SK-N-SH (cell line): ENCODE measurements around the gene ZNF277. TPM values are rescaled to one million over a fixed set of nuclear protein-coding genes. Genes with fewer than 3 reads are reported as not detected.

Experiments used
- CTCF ChIA-PET: fragments of 300-600, 350-600 bp; formaldehyde crosslinking; extraction: SDS; loops from one replicate; lab custom pipeline; 2021; lab: Yijun Ruan, JAX
- POLR2A ChIA-PET: fragments of 350-600 bp; sonication (Branson Sonifier 250); formaldehyde crosslinking; extraction: SDS; loops from one replicate; lab custom pipeline; 2020; ENCODE audit warnings: antibody characterized with exemption, inconsistent platforms; lab: Yijun Ruan, JAX
- DNase-seq: peaks from one replicate; pipeline ENCODE4 v3.0.0; 2012
- H2AFZ ChIP-seq: fragments of 200-600 bp; sonication (generic); 2 replicates; pipeline ENCODE4 v1.8.1; 2016; ENCODE audit warnings: antibody characterized with exemption, mild to moderate bottlenecking, low read depth
- H3F3A ChIP-seq: fragments of 200-600 bp; sonication (generic); replicated peaks from 2 replicates; pipeline ENCODE3; 2016; ENCODE audit warnings: antibody characterized with exemption, mild to moderate bottlenecking; ENCODE audit not compliant: insufficient read depth
- H3K27ac ChIP-seq, 2 experiments: fragments of 200-500 bp in 1 of 2; fragments of 200-600 bp in 1 of 2; sonication (Bioruptor generic) in 1 of 2; sonication (generic), shearing (Covaris generic) in 1 of 2; 2 replicates each; pipeline versions ENCODE4 v1.5.1 to v1.6.1; 2014 to 2016; ENCODE audit warnings: low read depth in 2 of 2, inconsistent platforms in 1 of 2, low read length in 1 of 2, mild to moderate bottlenecking in 1 of 2, mixed read lengths in 1 of 2
- H3K27me3 ChIP-seq: fragments of 200-600 bp; sonication (generic), shearing (Covaris generic); 2 replicates; pipeline ENCODE4 v1.6.1; 2016; ENCODE audit warnings: mixed run types; ENCODE audit not compliant: insufficient read depth
- H3K36me3 ChIP-seq, 2 experiments: fragments of 200-500 bp in 1 of 2; fragments of 200-600 bp in 1 of 2; sonication (Bioruptor generic) in 1 of 2; sonication (generic) in 1 of 2; replicated peaks in 1 of 2; 2 replicates each; pipeline versions ENCODE3 to v1.5.1; 2014 to 2016; ENCODE audit warnings: low read length in 1 of 2, mild to moderate bottlenecking in 1 of 2; ENCODE audit not compliant: insufficient read depth in 2 of 2, control insufficient read depth in 1 of 2
- H3K4me1 ChIP-seq, 2 experiments: fragments of 200-500 bp in 1 of 2; fragments of 200-600 bp in 1 of 2; sonication (Bioruptor generic) in 1 of 2; sonication (generic), shearing (Covaris generic) in 1 of 2; 2 replicates each; pipeline versions ENCODE4 v1.5.1 to v1.6.1; 2014 to 2016; ENCODE audit warnings: low read depth in 1 of 2, low read length in 1 of 2, mixed run types in 1 of 2; ENCODE audit not compliant: insufficient read depth in 2 of 2, control insufficient read depth in 1 of 2
- H3K4me2 ChIP-seq: fragments of 200-600 bp; sonication (generic), shearing (Covaris generic); 2 replicates; pipeline ENCODE4 v1.6.1; 2017; ENCODE audit warnings: mixed run types
- H3K4me3 ChIP-seq, 2 experiments: fragments of 200-500 bp in 1 of 2; fragments of 200-600 bp in 1 of 2; sonication (Bioruptor generic) in 1 of 2; sonication (generic), shearing (Covaris generic) in 1 of 2; 2 replicates each; pipeline versions ENCODE4 v1.5.1 to v1.8.1; 2014 to 2016; ENCODE audit warnings: low read depth in 2 of 2, inconsistent platforms in 1 of 2, low read length in 1 of 2, mild to moderate bottlenecking in 1 of 2, mixed read lengths in 1 of 2, moderate library complexity in 1 of 2
- H3K79me2 ChIP-seq: fragments of 200-600 bp; sonication (generic); 2 replicates; pipeline ENCODE4 v1.8.1; 2017; ENCODE audit warnings: mild to moderate bottlenecking; ENCODE audit not compliant: insufficient read depth
- H3K9ac ChIP-seq: fragments of 200-600 bp; sonication (generic); 2 replicates; pipeline ENCODE4 v1.6.1; 2017; ENCODE audit warnings: mixed run types
- H3K9me2 ChIP-seq: fragments of 200-600 bp; sonication (generic); 2 replicates; pipeline ENCODE4 v1.6.1; 2017; ENCODE audit warnings: mixed run types
- H3K9me3 ChIP-seq: fragments of 200-600 bp; sonication (generic); 2 replicates; pipeline ENCODE4 v1.6.1; 2017; ENCODE audit warnings: mixed run types, mild to moderate bottlenecking, moderate library complexity
- H4K20me1 ChIP-seq: fragments of 200-600 bp; sonication (generic); 2 replicates; pipeline ENCODE4 v1.6.1; 2017; ENCODE audit warnings: mild to moderate bottlenecking, mixed run types; ENCODE audit not compliant: insufficient read depth
- CHD2 ChIP-seq: fragments of 150-350 bp; IDR thresholded peaks from 2 replicates; pipeline ENCODE4 v1.6.1; 2018; ENCODE audit warnings: low read length; ENCODE audit not compliant: partially characterized antibody
- ELF1 ChIP-seq: IDR thresholded peaks from 2 replicates; pipeline ENCODE4 v1.4.0; 2012
- FOSL2 ChIP-seq: IDR thresholded peaks from 2 replicates; pipeline ENCODE4 v1.4.0; 2012; ENCODE audit warnings: low read depth, mild to moderate bottlenecking, moderate library complexity, borderline replicate concordance
- GABPA ChIP-seq: IDR thresholded peaks from 2 replicates; pipeline ENCODE4 v1.4.0; 2012; ENCODE audit warnings: low read depth, mild to moderate bottlenecking
- GATA2 ChIP-seq: sonication (generic); formaldehyde crosslinking; IDR thresholded peaks from 2 replicates; pipeline ENCODE4 v1.5.0; 2020; ENCODE audit warnings: mild to moderate bottlenecking, missing genetic modification reagents
- IRF3 ChIP-seq: fragments of 150-350 bp; IDR thresholded peaks from 2 replicates; pipeline ENCODE4 v1.6.1; 2016; ENCODE audit warnings: mild to moderate bottlenecking, low read depth, low read length
- JUND ChIP-seq: IDR thresholded peaks from 2 replicates; pipeline ENCODE4 v1.4.0; 2012
- PBX3 ChIP-seq: IDR thresholded peaks from 2 replicates; pipeline ENCODE4; 2012
- REST ChIP-seq: IDR thresholded peaks from 2 replicates; pipeline ENCODE4 v1.6.1; 2012; ENCODE audit warnings: mild to moderate bottlenecking, low read depth, low read length, moderate library complexity
- SMC3 ChIP-seq: IDR thresholded peaks from 2 replicates; pipeline ENCODE4 v1.6.1; 2012; ENCODE audit warnings: low read depth, low read length, improper control_type of control experiment
- USF1 ChIP-seq: IDR thresholded peaks from 2 replicates; pipeline ENCODE4 v1.4.0; 2012; ENCODE audit warnings: low read depth, borderline replicate concordance
- USF2 ChIP-seq: fragments of 150-350 bp; IDR thresholded peaks from 2 replicates; pipeline ENCODE4 v1.6.1; 2017; ENCODE audit warnings: antibody characterized with exemption, low read length, low read depth, borderline replicate concordance
- YY1 ChIP-seq: IDR thresholded peaks from 2 replicates; pipeline ENCODE4 v1.4.0; 2012; ENCODE audit warnings: low read depth, mild to moderate bottlenecking
- WGBS: methylation state at CpG from one replicate; pipeline ENCODE4 v1.1.6; 2017; ENCODE audit warnings: low lambda C conversion rate; 5-methylcytosine and 5-hydroxymethylcytosine counted together
- polyA plus RNA-seq, 3 experiments: library from polyadenylated mRNA; depleted of rRNA; stranded (reverse); fragments of >200 nt; gene quantifications; 2 replicates each; pipeline ENCODE4 v1.2.3, GENCODE V29; 2012

The ZNF277 gene
- polyA plus RNA-seq, 1 of the 3 experiments (the other 2 are of a cell fraction) = 11.5 TPM

- Histone ChIP-seq H3F3A (no peaks in the 10 kb centered on the region), H4K20me1 (no peaks in the 10 kb centered on the region), H2AFZ (no peak overlapping the region), H3K79me2 (no peaks in the 10 kb centered on the region; the same call in 1 of the 2 replicates), H3K9me2 (no peaks in the 10 kb centered on the region), H3K9ac (no peak overlapping the region), H3K4me2 (no peak overlapping the region), H3K27me3 (no peaks in the 10 kb centered on the region), H3K4me3 (no peak overlapping the region), H3K36me3 (no peaks in the 10 kb centered on the region), H3K27ac (no peak overlapping the region), H3K9me3 (no peaks in the 10 kb centered on the region), H3K4me1 (peaks cover 0 to 7% of the 10 kb centered on the region in 2 experiments; a peak in 2 of 4 replicates)
- CTCF ChIA-PET = interaction anchor here (1.1 to 1.4 kb wide), 3 partner anchors 8 to 492 kb away, joined by 3 to 5 read pairs (median 5); no protein-coding TSS in a partner anchor
- TF ChIP-seq GABPA (no peak), IRF3 (no peak), PBX3 (no peak), SMC3 (no peak), FOSL2 (no peak), USF2 (no peak), JUND (no peak), USF1 (no peak), YY1 (no peak), GATA2 (no peak), CHD2 (no peak), ELF1 (no peak), REST (no peak)
- no peak for DNase-seq
- POLR2A ChIA-PET = no interaction called here
- 96% methylated on average over 6 of the region's 6 CpGs for WGBS
Measured at GRCh38 chr7:112254709-112255387, 48.4 kb downstream of the ZNF277 start.
